Measurements from ENCODE around the gene SEC24D. TPM values are rescaled to one million over a fixed set of nuclear protein-coding genes. Genes with fewer than 3 reads are reported as not detected.

The SEC24D gene
- total and polyA plus RNA-seq, 9 of the 15 experiments (the other 6 are each of a cell fraction or from before 2014, with no cell fraction given) = 7.1 to 22.5 (median 11.3) TPM

DNA sequence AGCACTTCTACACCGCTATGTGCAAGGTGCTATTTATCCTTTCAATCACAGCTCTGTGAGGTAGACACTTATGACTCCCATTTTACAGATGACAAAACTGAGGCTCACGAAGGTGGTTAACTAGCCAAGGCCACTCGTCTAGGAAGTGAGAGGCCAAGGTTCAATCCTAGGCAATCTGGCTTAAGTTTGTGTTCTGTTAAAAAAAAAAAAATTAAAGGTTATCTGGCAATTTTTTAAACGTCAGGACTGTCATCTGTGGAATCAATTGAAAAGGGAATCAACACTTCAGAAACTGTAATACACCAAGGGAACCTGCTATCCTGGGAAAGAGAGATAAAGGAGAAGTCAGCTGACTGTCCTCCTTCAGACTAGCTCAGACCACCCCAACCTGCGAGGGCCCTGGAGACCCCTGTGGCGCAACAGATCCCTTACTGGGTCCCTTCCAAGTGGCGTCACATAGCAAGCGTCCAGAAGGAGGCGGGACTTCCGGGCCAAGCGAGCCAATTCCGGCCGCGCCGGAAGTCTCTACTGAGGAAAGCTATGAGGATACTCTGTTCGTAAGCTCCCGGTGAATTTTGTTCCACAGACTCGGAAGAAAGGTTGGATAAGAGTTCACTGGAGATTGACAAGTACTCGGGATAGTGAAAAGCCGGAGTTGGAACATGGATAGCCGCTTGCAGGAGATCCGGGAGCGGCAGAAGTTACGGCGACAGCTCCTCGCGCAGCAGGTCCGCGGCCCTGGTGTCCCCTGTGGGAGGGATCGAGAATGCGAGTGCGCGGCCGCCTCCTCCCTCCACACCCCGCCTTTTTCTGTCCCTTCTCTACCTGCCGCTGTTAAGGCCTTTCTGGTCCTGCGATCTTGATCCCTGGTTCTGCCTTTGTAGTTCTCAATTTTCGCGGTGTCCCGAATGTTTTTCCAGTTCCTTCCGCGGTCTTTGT lies 150.8 kb downstream of the SEC24D start, which contains the start of gene METTL14 (continued):
- TF ChIP-seq CREB3L1 (IDR thresholded peaks at IDR 0.05; ENCODE audit: borderline replicate concordance, low read depth) (peak; percentile 45; the same call in 1 of the 2 replicates), SIN3B (IDR thresholded peaks at IDR 0.05; ENCODE audit: low read depth) (peak; percentile 90), ZNF23 (CRISPR knock-in tag; IDR thresholded peaks at IDR 0.05) (no peak), ZNF232 (CRISPR knock-in tag; IDR thresholded peaks at IDR 0.05) (0 out of 2 replicates have a peak, but pooled peaks have one; percentile 12), DPF2 (IDR thresholded peaks at IDR 0.05) (peak; percentile 45; the same call in 1 of the 2 replicates), ZKSCAN8 (CRISPR knock-in tag; IDR thresholded peaks at IDR 0.05) (no peak), ERF (CRISPR knock-in tag; IDR thresholded peaks at IDR 0.05) (no peak), ZKSCAN1 (IDR thresholded peaks at IDR 0.05; ENCODE audit: low read depth, low read length) (no peak), FIP1L1 (IDR thresholded peaks at IDR 0.05; ENCODE audit: low read depth, low read length, poor library complexity, severe bottlenecking) (no peak), SMARCA5 (IDR thresholded peaks at IDR 0.05) (peak; percentile 96), MCM3 (IDR thresholded peaks at IDR 0.05) (no peak), ETV6 (IDR thresholded peaks at IDR 0.05; ENCODE audit: borderline replicate concordance in 1 of 2, low read depth in 2 of 2, low read length in 1 of 2) (no peak), ETV6 (CRISPR knock-in tag; IDR thresholded peaks at IDR 0.05; ENCODE audit: borderline replicate concordance) (no peak), KHSRP (IDR thresholded peaks at IDR 0.05) (peak; percentile 18; the same call in 1 of the 2 replicates), ZNF707 (CRISPR knock-in tag; conservative IDR thresholded peaks at IDR 0.05) (no peak), ZC3H11A (IDR thresholded peaks at IDR 0.05; ENCODE audit: low read depth, low read length) (no peak), E2F1 (CRISPR knock-in tag; IDR thresholded peaks at IDR 0.05) (no peak), ZNF274 (IDR thresholded peaks at IDR 0.05; ENCODE audit: borderline replicate concordance, low read depth, low read length) (no peak), ATF4 (CRISPR knock-in tag; IDR thresholded peaks at IDR 0.05) (no peak), ZNF77 (CRISPR knock-in tag; IDR thresholded peaks at IDR 0.05) (no peak)
